ENCODE measurements around the gene ZNF787.

ZNF787 gene

DNA sequence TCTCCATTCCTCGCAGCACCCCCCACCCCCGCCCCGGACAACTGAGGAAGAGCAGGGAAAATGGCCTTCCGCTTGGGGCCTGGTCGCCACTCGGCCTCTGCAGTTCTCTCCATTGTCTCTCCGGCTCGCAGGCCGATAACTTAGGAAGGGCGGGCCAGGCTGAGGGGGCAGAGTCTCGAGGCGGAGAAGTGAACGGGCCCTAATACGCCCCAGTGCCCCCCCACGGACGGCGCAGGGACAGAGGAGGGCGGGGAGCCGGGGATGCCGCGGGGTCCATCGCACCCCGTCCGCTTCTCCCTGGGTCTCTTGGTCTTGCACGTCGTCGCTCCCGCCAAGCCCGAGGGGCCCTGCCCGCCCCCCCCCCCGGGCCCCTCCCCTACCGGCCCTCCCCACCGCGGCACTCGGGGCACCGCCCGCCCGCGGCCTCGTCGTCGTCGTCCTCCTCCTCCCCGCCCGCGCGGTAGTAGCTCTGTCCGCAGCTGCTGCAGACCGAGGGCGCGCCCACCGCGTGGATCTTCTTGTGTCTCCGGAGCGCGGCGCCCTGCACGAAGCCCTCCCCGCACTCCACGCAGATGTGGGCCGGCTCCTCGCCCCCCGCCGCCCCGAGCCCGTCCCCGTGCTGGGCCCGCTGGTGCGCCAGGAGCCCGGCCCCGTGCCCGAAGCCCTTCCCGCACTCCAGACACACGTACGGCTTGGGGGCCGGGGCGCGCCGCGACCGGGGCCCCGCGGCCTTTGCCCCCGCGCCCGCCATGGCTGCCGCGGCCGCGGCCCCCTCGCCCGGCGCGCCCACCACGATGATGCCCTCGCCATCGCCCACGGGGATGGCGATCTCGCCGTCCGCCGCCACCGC is 33.2 kb downstream of the ZNF787 start:
- DNase-seq (ENCODE audit: low read depth), result no peak

DNA sequence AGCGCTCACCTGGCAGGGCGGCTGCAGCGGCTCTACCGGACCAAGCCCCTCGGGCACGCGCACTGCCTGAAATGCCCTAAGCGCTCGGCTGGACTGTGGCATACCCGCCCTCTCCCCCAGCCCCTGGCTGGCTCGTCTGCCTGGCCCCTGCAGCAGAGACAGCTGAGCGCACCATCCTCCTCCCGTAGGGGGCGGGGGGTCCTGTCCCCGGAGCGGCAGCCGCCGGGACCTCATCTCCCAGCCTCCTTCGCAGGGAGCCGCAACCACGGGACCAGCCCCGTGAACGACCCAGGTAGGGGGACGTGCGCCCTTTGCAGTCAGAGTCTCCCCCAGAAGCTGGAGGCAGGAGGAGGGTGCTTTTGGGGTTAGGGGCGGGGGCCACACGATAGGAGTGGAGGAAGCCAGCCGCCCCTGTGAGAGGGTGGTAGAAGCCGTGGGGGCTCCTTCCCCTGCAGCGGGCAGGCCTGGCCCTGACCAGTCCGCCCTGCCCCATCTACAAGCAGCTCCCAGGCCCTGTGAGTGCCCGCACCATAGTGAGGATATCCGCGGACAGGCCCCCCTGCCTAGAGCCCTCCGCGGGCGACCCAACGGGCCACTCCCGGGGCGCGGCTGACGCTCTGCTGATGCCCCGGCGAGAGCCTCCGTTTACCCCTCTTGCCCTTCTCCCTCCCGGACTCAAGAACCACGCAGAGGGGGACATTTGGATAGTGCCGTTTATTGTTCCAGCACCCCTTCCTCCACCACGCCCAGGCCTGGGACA is 34.2 kb downstream of the ZNF787 start:
- no peak for DNase-seq (ENCODE audit: low read depth)

DNA sequence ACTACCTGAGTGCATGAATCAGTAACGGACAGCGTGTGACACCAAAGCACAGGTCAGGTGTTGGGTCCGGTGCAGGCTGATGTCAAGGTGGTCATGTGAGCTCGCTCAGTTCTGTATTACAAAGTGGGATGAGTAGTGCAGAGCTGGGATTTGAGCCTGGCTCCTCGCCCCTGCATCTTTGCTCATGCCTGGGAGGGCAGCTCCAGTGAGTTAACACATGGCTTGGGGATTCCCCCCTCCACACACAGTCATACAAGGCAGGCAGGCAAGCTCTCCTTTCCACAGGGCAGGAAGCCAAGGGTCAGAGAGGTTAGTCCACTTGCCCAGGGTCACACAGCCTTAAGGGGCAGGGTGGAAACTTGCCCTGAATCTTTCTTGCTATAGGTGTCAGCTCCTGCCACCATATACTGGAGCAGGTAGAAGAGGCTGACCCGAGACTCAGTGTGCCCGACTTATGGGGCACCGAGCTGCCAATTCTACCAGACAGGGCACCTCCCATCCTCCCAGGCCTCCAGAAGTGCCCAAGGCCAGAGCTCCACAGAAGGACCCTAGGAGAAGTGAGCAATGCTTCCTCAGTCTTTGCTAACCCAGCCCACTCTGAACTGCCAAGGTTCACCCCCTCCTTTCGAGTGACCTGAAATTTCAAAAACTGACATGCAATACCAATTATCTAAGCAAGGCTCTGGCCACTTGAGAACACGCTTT is 35.4 kb downstream of the ZNF787 start:
- DNase-seq (ENCODE audit: low read depth), result no peak

DNA sequence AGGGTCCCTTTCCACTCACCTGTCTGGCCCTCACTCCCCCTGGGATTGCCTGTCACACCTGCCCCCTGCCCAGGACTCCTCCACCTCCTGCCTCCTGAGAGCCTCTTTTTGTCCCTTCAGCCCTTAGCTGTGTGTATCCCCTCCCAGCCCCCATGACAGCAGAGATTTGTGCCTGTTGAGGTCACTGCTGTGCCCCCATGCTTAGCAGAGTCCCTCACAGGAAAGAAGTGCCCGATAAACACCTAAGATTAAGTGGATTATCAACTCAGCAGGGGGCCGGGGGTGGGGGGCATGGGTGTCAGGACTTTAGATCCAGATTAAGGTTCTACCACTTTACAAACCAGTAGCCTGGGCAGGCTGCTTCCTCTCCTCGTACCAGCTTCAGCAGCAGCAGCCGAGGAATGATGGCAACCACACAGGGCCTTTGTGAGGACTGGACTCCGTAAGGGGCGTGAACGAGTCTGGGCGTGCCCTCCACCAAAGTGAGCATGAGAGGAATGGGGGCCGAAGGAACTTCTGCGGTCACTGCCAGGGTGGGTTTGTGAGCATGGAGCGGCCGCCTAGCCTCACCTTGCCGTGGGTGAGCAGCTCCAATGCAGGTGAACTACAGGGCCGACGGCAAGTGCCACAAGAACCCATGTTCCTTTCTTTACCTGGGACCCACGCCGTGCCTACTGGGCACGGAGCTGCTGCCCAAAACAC is 36.1 kb downstream of the ZNF787 start:
- no peak for DNase-seq (ENCODE audit: low read depth)

DNA sequence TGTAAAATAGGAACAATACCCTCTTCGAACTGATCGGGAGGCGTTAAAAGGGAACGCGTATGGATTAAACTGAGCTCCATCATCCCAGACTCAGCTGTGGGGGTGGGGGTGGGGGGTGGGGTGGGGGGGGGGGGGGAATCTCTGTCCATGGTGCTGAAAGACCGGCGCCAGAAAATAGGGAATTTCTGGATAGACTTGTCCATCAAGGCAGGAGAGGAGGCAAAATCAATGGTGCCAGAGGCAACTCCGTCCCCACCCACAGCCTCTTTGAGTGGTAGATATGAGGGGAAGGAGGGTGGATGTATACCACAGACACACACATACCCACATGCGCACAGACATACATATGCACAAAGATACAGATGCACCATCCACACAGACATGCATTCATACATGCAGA is 37.4 kb downstream of the ZNF787 start:
- DNase-seq (ENCODE audit: low read depth), result no peak

DNA sequence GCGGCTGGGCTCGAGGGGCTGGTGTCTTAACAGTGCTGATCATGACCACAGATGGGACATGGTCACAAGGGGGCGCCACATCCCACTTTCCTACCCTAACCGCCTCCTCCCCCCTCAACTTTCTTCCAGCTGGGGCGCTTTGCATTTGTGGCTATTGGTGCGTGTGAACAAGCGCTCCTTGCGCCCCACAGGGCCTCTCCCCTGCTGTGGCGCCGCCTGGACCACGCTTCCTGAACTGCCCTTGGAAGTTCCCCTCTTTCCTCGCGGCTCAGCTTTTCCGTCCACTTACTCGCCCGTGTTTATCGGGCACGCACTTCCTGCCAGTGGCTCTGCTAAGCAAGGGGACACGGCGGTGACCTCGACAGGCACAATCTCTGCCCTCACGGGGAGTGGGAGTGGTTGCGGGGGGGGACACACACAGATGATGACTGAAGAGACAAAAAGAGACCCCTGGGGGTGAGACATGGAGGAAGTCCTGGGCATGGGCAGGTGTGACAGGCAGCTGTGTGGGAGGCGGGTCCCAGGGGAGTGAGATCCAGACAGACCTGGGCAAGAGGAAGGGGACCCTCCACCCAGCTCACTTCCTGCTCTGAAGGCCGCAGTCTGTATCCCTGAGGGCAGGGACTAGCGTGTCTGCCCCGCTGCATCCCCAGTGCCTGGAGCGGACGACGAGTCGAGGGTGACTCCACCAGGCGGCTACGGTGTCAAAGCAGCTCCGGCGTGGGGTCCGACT is 40.3 kb downstream of the ZNF787 start:
- peak; percentile 83 for DNase-seq (ENCODE audit: low read depth)

DNA sequence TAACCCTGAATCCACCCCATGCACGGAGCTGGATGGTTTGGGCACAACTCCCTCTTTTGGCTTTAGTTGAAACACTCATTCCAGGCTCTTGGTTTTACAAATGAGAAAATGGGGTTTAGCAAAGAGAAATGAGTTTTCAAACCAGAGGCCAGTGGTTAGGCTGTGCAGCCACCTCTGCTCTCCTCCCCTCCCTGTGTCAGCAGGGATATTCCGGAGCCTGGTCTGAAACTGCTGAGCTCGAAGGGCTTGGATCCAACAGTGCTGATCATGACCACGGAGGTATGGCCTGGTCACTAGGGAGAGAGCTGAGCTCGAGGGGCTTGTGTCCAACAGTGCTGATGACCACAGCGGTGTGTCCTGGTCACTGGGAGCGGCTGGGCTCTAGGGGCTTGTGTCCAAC is 41.5 kb downstream of the ZNF787 start:
- no peak for DNase-seq (ENCODE audit: low read depth)

DNA sequence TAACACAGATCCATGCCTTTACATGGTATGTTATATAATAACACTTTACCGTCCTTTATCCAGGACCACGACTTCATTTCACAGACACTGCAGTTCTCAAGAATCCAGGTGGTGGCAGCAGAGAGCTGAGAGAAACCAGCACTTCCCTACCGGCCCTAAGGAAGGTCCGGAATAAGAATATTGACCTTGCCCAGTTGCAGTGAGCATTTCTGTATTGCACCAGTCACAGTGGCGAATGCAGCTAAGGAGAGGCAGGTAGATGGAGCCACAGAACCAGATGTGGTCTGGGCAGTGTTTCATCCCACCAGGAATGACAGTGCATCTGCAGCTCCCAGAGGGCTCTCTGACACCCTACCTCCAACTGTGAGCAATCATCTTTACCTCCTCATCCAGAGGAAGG is 44.6 kb downstream of the ZNF787 start:
- no peak for DNase-seq (ENCODE audit: low read depth)

DNA sequence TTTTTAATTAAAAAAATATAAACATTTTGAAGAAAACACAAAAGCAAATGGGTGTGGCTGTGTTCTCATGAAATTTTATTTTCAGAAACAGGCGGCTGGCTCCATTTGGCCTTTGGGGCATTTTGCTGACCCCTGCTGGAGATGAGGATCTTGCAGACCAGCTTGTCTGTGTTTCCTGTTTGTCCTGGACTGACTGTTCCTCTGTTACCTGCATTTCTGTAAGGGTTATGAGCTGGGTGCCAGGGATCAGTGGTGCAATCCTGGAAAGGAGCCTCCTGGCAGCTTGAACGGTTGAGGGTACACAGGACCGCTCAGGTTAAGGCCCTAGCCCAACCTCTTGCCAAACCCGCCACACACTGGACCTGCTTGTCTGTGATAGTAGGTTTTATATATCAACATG is 49.9 kb downstream of the ZNF787 start:
- no peak for DNase-seq (ENCODE audit: low read depth)

DNA sequence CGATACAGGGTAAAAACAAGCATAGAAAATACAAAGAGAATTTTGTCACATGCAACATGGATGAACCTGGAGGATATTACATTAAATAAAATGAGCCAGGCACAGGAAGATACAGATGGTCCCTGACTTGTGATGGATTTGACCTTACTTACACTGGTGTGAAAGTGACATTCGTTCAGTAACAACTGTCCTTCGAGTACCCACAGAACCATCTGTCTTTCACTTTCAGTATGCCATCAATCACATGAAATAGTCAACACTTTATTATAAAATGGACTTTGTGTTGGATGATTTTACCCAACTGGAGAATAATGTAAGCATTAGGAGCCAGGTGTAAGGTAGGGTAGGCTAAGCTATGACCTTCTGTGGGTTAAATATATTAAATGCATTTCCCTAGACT is 51.5 kb downstream of the ZNF787 start:
- no peak for DNase-seq (ENCODE audit: low read depth)

DNA sequence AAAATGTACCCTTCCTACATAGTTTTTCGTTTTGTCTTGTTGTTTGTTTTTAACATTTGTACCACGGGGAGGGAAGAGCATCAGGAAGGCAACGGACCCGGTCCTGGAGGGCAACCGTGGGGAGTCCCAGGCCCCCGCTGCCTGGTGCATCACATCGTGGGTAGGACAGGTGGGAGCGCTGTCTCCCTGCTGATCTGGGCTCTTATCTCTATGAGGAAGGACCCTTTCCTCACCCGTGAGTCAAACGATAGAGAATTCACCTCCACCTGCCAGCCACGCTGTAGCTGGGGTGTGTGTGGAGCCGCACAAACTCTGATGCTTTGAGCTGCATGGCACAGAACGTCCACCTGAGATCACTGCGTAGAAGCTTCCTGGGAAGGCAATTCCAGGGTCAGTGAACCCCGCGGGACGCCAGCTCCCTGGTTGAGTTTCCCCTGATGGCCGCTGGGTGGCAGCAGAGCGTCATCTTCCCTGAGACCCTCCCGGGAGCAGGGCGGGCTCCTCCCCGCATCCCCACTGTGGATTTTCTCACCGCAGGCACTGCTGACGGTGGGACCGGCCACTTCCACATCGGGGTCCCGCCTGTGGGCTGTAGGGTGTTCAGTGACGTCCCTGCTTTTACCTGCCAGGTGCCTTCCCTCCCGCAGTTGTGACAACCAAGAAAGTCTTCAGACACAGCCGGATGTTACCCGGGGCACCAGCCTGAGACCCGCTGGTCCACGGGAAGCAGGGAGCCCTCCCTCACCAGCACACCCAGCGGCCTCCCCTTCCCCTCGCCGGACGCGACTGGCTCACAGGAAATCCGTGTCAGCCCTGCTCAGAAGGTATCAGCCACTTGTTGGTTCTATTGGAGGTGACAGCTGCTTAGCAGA is 54.7 kb downstream of the ZNF787 start:
- peak; percentile 43 for DNase-seq (ENCODE audit: low read depth)

DNA sequence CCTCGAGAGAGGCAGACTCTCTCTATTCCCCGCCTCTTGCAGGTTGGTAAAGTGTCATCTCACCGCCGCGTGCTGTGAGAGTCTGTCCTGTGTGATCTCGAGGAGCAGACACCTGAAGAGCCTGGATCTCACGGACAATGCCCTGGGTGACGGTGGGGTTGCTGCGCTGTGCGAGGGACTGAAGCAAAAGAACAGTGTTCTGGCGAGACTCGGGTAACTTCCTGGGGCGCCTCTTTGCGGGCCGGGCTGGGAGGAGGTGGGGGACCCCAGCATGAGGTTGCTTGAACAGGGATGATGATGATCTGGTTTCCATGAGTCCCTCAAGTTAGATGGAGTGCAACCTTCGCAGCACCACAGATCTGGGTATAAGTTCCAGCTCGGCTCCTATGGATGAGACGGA is 67.5 kb downstream of the ZNF787 start:
- DNase-seq (ENCODE audit: low read depth), result no peak
